Peyer's patch (tissue), 4 donors: ENCODE results near the gene SIGLECL1.

Experiments
- CTCF ChIP-seq, 6 experiments: fragments of 450-650 bp in 4 of 6; fragments of 200-600 bp in 2 of 6; sonication (generic) in 1 of 6; IDR thresholded peaks; one replicate each; pipeline ENCODE4 v1.5.1; 2017 to 2019; ENCODE audit warnings: antibody characterized with exemption in 6 of 6, mild to moderate bottlenecking in 3 of 6, moderate library complexity in 1 of 6
- POLR2A ChIP-seq, 2 donors: fragments of 450-650 bp; IDR thresholded peaks; one replicate each; pipeline ENCODE4 v1.5.1; 2017; ENCODE audit warnings: antibody characterized with exemption in 2 of 2, mild to moderate bottlenecking in 2 of 2, moderate library complexity in 2 of 2

GRCh38 chr19:51256155-51256625 is 5.3 kb downstream of the SIGLECL1 start:
- TF ChIP-seq CTCF (IDR thresholded peaks at IDR 0.05) (no peak), POLR2A (IDR thresholded peaks at IDR 0.05) (no peak)
